ENCODE data around the gene ITPR1.

The ITPR1 gene

DNA sequence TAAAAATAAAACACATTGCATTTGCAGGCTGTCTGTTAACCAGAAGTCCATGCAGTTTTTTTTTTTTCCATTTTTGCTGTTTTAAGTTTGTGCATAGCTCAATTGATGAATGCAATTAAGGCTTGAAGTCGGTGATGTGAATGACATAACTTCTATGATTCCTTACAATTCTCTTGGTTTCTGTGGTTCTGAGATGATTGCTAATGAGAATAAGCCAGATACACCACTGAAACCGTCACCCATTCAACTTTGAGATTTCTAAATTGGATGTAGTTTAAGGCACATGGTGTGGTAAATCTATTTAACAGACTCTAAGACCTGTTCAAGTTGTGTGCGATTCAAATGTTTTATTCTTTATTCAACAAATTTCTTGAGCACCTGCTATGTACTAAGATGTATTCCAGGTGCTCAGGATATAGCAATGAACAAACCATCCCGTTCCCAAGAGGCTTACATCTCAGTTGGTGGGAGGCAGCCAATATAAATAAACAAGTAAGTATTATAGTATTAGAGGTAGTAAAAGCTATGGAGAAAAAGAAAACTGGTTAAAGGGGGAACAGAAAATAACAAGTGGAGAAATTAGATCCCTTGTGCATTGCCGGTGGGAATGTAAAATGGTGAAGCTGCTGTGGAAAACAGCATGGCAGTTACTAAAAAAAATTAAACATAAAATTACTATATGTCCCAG is 4.0 kb downstream of the ITPR1 start:
- H3K27ac Mint-ChIP-seq = no peak overlapping the region
- H3K4me3 Mint-ChIP-seq = no peak overlapping the region
- no peaks in the 10 kb centered on the region for H3K9me3 Mint-ChIP-seq
- H3K27me3 Mint-ChIP-seq (ENCODE audit: low read depth) = peaks cover 5% of the 10 kb centered on the region
- peaks cover 34% of the 10 kb centered on the region for H3K36me3 Mint-ChIP-seq (ENCODE audit: low read depth)
- peaks cover 33% of the 10 kb centered on the region for H3K4me1 Mint-ChIP-seq (ENCODE audit: low read depth)

DNA sequence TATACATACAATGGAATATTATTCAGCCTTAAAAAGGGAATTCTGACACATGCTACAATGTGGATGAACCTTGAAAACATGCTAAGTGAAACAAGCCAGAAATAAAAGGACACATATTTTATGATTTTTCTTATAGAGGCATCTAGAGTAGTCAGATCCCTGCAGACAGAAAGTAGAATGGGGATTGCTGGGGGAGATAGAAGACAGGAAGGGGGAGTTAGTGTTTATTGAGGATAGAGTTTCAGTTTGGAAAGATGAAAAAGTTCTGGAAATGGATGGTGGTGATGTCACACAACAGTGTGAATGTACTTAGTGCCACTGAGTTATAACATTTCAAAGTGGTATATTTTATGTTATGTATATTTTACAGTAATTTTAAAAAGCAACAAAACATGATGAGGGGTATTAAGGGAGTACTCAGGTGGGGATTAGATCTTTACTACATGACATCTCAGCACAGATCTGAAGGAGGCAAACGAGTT is 4.7 kb downstream of the ITPR1 start:
- no peaks in the 10 kb centered on the region for H3K9me3 Mint-ChIP-seq
- H3K4me3 Mint-ChIP-seq = no peak overlapping the region
- H3K36me3 Mint-ChIP-seq (ENCODE audit: low read depth) = peaks cover 34% of the 10 kb centered on the region
- H3K27ac Mint-ChIP-seq = no peak overlapping the region
- H3K4me1 Mint-ChIP-seq (ENCODE audit: low read depth) = peaks cover 32% of the 10 kb centered on the region
- no peaks in the 10 kb centered on the region for H3K27me3 Mint-ChIP-seq (ENCODE audit: low read depth)

DNA sequence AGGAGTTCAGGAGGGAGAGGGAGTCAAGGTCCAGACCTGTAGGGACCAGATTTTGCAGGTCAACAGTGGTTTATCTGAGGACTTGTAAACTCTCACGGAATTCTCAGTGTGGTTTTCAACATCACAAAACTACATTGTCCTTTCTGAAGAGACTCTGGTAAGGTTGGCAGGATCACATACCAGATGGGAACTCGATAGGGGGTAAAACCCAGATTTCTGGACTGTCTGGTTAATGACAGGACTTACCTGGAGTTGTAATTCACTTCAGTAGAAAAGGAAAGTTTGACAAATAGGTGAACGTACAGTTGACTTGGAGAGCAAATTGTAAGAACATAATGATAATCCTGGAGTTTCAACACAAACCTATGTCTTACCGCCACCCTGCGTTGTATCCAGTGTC is 5.3 kb downstream of the ITPR1 start:
- Mint-ChIP-seq H3K36me3 (ENCODE audit: low read depth) (peaks cover 34% of the 10 kb centered on the region), H3K9me3 (no peaks in the 10 kb centered on the region), H3K4me1 (ENCODE audit: low read depth) (peaks cover 34% of the 10 kb centered on the region), H3K27ac (no peak overlapping the region), H3K27me3 (ENCODE audit: low read depth) (no peaks in the 10 kb centered on the region), H3K4me3 (no peak overlapping the region)

DNA sequence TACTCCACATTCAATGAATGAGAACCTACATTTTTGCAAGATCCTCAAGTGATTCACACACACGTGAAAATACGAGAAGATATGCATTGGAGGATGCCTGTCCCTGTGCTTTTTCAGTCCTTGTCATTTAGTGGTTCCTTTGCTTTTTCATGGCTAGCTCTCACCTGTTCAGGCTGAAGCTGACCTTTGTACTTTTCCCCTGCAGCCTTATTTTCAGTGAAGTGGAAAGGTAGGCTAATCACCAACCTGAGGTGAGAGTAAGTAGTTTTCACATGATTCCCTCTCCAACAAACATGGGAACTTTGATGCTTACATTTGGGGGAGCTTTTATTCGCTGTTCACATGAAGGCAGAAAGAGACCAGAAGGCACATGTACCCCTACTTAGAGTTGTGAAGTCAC is 8.3 kb downstream of the ITPR1 start:
- Mint-ChIP-seq H3K27me3 (ENCODE audit: low read depth) (no peaks in the 10 kb centered on the region), H3K4me3 (no peak overlapping the region), H3K27ac (no peak overlapping the region), H3K4me1 (ENCODE audit: low read depth) (peaks cover 38% of the 10 kb centered on the region), H3K9me3 (no peaks in the 10 kb centered on the region), H3K36me3 (ENCODE audit: low read depth) (peaks cover 25% of the 10 kb centered on the region)

DNA sequence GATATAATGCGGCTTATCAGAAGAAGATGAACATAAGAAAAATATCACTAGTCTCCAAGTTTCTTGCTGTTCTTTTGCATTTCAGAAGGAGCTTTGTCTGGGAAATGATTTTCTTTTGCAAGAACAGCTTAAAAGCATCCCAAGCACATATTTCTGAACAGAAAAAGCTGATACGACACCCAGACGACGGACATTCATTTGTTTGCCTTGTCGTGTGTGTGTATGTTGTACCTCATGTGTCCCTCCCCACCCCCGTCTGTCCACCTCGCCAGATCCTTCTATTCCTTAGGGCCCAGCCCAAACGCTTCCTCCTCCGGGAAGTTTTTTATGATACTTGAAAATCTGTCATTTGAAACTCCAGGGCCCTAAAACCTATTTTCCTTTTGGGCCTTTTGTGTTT is 8.8 kb downstream of the ITPR1 start:
- Mint-ChIP-seq H3K9me3 (no peaks in the 10 kb centered on the region), H3K36me3 (ENCODE audit: low read depth) (peaks cover 25% of the 10 kb centered on the region), H3K4me1 (ENCODE audit: low read depth) (peaks cover 34% of the 10 kb centered on the region), H3K27me3 (ENCODE audit: low read depth) (no peaks in the 10 kb centered on the region), H3K27ac (no peak overlapping the region), H3K4me3 (no peak overlapping the region)

DNA sequence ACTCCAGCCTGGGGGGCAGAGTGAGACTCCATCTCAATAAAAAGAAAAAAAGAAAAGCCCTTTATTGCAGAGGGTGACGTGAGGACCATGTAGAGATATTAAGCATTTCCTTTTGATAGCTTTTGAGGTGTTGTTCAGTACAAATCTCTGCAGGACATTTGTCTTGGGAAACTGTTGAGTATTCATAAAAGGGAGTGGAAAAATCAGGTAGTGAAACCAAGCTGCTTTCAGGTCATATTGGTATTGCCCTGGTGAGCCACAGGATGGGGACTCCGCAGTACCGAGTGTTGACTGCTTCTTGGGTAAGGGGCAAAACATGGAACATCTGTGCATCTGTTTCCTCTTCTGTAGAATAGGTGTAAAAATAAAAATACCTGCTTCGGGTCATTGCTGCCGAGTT is 9.9 kb downstream of the ITPR1 start:
- Mint-ChIP-seq H3K27me3 (ENCODE audit: low read depth) (no peaks in the 10 kb centered on the region), H3K36me3 (ENCODE audit: low read depth) (peaks cover 20% of the 10 kb centered on the region), H3K4me3 (no peak overlapping the region), H3K27ac (no peak overlapping the region), H3K4me1 (ENCODE audit: low read depth) (peaks cover 40% of the 10 kb centered on the region), H3K9me3 (no peaks in the 10 kb centered on the region)

DNA sequence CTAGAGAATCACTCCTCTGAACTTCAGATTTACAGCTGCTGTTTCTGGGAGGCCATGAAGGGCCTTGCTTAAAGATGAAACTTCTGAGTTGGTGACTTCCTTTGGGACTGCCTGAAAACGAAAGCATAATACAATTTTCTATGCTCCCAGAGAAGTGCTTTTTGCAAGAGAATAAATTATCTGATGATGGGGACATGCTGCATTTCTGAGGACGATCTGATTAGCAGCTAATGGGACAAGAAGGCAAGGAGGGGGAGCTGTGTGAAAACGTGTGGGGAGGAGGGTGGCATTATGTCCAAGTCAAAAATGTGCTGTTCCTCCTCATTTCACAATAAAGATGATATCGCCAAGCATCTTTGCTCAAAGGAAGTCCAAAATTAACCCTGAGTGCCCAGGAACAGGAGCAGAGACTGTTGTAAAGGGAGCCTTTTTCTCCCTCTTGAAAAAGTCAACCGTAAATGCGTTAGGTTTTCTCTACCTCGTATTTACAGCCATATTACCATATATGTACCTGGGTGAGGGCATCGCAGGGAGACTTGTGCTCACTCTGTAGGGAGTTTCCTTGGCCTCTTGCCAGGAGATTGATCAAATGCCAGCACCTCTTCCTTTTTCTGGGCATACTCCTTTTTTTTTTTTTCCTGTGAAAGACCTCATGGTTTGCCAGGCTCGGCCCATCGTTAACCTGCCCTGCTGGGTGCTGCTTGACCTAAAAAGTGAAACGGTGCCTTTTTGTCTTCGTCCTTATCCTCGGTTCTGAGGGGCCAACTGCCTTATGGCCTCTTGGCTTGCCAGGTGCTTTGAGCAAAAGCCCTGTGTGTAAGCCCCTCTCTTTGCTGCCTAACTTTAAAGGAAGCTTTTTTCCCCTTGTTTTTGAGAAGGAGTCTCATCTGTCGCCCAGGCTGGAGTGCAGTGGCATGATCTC is 11.5 kb downstream of the ITPR1 start:
- no peaks in the 10 kb centered on the region for H3K27me3 Mint-ChIP-seq (ENCODE audit: low read depth)
- peak overlapping the region; percentile 88 for H3K4me3 Mint-ChIP-seq
- H3K9me3 Mint-ChIP-seq = no peaks in the 10 kb centered on the region
- H3K4me1 Mint-ChIP-seq (ENCODE audit: low read depth) = peaks cover 41% of the 10 kb centered on the region
- H3K36me3 Mint-ChIP-seq (ENCODE audit: low read depth) = peaks cover 21% of the 10 kb centered on the region
- H3K27ac Mint-ChIP-seq = peak overlapping the region; percentile 95

DNA sequence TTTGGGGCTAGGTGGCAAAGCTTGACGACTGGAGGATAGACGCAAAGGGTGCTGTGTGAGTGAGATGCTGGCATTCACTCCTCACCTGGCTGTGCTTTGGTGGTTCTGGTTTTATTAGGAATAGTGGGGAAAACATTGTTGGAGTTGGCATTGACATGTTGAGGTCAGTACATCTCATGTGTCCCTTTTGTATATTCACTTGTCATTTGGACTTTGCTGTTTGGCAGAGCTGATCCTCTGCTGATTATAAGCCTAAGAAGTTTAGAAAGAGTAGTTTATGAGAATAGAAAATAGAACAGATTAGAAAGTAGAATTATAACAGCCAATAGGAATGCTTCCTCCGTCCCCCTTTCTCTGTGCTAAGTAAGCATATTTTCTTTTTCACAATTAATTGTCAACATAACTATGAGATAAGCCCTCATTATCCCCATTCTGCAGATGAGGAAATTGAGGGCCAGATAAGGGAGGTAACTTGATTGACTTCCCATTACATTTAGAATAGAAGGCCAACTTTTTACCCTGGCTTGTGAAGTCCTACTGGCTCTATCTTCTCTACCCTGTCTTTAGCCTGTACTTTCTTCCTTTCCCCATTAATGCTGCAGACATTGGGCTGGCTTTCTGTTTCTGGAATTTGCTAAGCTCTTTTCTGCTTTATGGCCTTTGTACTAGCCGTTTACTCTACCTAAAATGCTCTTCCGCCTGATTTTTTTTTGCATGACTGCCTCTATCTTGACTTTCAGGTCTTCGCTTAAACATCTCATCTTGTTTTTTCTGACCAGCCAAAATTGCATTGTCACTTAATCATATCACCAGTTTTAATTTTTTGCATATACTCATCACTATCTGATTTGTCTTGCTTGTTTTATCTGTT is 12.8 kb downstream of the ITPR1 start:
- no peaks in the 10 kb centered on the region for H3K27me3 Mint-ChIP-seq (ENCODE audit: low read depth)
- H3K4me1 Mint-ChIP-seq (ENCODE audit: low read depth) = peaks cover 41% of the 10 kb centered on the region
- H3K4me3 Mint-ChIP-seq = peak overlapping the region; percentile 43
- no peak overlapping the region for H3K27ac Mint-ChIP-seq
- H3K9me3 Mint-ChIP-seq = no peaks in the 10 kb centered on the region
- H3K36me3 Mint-ChIP-seq (ENCODE audit: low read depth) = peaks cover 17% of the 10 kb centered on the region

DNA sequence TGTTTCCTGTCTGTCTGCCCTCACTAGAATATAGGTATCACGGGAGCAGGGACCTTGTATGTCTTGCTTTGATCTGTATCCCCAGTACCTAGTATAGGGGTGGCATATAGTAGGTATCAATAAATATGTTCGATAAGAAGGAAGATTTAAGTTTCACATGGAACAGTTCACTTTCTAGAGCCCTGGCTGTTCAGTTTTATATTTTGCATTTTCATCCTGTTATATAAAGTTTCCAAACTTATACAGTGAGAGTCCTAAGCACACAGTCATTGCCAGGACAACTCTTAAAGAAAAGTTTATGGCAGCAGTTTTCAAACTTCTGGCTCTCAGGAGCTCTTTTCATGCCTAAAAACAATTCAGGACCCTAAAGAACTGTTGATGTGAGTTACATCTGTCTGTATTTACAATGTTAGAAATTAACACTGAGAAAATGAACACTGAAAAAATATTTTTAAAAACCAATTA is 13.4 kb downstream of the ITPR1 start:
- Mint-ChIP-seq H3K36me3 (ENCODE audit: low read depth) (peaks cover 16% of the 10 kb centered on the region), H3K27ac (peak overlapping the region; percentile 5), H3K27me3 (ENCODE audit: low read depth) (no peaks in the 10 kb centered on the region), H3K4me3 (peak overlapping the region; percentile 43), H3K9me3 (no peaks in the 10 kb centered on the region), H3K4me1 (ENCODE audit: low read depth) (peaks cover 41% of the 10 kb centered on the region)

DNA sequence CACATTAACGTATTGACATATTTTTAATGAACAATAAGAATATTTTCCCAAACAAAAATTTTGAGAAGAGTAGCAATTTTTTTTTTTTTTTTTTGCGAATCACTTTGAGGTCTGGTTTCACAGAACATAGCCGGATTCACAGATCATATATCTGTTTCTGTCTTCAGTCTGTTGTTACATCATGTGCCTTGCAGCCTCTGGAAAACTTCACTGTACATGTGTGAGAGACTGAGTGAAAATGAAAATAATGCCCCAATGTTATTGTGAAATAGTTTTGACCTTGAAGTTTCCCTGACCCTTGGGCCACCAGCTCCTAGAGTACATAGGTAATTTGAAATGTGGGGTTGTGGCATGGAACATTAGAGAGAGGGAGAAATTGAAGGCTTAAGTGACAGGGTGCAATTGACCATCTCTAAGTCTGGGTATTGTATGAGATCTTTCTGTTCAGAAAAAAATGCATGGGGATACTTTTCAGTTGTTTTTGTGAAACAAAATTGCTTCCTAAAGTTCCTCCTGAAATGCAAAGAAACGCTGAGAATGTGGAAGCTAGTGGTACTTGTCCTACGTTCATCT is 14.0 kb downstream of the ITPR1 start:
- Mint-ChIP-seq H3K27me3 (ENCODE audit: low read depth) (no peaks in the 10 kb centered on the region), H3K36me3 (ENCODE audit: low read depth) (peaks cover 14% of the 10 kb centered on the region), H3K4me3 (no peak overlapping the region), H3K9me3 (no peaks in the 10 kb centered on the region), H3K27ac (no peak overlapping the region), H3K4me1 (ENCODE audit: low read depth) (peaks cover 40% of the 10 kb centered on the region)

DNA sequence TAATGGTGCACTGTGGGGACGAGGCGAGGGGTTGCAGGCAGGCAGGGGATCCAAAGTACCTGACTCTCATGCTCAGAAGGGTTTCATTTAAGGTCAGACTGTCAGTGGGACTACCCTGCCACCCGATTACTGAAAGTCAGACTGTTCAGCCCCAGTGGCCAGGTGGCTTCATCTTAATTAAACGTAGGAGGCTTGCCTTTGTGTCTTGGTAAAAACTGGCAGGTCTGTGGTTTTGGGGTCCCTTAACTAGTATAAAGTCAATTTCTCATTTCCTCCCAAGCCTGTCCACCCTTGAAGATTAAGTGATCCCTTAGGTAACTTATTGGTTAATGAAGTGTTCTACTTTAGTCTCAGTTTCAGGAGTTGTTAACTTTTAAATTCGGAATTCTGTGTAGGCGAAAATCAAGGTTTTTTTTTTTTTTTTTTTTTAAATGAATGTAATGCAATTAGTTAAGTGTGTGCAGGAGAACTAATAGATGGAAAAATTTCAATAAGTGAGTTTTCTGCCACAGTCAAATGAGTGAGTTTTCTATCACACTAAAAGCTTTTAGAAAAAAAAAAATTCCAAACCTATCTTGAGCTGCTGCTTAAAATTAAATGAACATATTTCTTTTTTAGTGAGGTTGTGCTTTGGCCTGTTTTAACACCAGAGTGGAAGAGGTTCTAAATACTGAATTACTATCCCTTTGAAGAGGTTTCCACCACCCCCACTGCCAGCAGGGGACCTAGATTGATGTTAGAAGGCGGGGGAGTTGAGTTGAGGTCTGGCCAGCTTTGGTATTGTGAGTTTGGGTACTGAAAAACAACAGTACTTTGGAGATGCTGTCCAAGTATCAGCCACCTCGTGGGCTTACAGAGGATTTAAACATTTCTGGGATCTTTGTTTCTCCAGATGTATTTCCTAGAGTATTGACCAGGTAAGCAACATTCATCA is 15.2 kb downstream of the ITPR1 start:
- peaks cover 14% of the 10 kb centered on the region for H3K36me3 Mint-ChIP-seq (ENCODE audit: low read depth)
- H3K9me3 Mint-ChIP-seq = no peaks in the 10 kb centered on the region
- H3K27ac Mint-ChIP-seq = no peak overlapping the region
- H3K4me1 Mint-ChIP-seq (ENCODE audit: low read depth) = peaks cover 37% of the 10 kb centered on the region
- H3K27me3 Mint-ChIP-seq (ENCODE audit: low read depth) = no peaks in the 10 kb centered on the region
- H3K4me3 Mint-ChIP-seq = no peak overlapping the region

DNA sequence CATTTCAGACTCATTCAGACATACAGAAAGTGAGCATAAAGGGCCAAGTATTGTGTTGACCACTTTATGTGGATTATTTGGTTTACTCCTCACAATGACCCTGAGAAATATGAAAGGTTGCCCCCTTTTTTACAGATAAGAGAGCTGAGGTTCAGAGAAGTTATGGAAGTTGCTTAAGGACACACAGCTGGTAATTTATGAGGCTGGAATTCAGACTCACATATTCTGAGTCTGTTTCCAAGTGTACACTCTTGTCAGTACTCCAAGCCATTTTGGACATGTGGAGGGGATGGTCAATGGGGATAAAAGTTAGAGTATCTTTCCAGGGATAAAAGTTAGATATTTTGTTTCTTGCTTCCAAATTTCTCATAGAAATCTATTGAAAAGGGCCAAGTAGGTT is 15.9 kb downstream of the ITPR1 start:
- Mint-ChIP-seq H3K27me3 (ENCODE audit: low read depth) (no peaks in the 10 kb centered on the region), H3K4me3 (no peak overlapping the region), H3K9me3 (no peaks in the 10 kb centered on the region), H3K36me3 (ENCODE audit: low read depth) (peaks cover 14% of the 10 kb centered on the region), H3K27ac (no peak overlapping the region), H3K4me1 (ENCODE audit: low read depth) (peaks cover 33% of the 10 kb centered on the region)
